Right lobe of liver (tissue), 4 donors: ENCODE data around the gene ASPSCR1.

Experiments
- POLR2A ChIP-seq: fragments of 450-650 bp; IDR thresholded peaks from one replicate; pipeline ENCODE4 v1.6.1; 2017; ENCODE audit warnings: antibody characterized with exemption, mild to moderate bottlenecking
- TF ChIP-seq, protein P1 (sequence below), 4 donors: fragments of 200-600 bp in 3 of 4; fragments of 450-650 bp in 1 of 4; IDR thresholded peaks; one replicate each; pipeline versions ENCODE4 v1.5.1 to v1.8.0; 2016 to 2022; ENCODE audit warnings: antibody characterized with exemption in 4 of 4, mild to moderate bottlenecking in 2 of 4
- donor health status: DM: no; HTN: no; CAD: no.
- donor health status: DM: no; HTN: no; CAD: no.
- donor health status: DM: no; HTN: yes; CAD: no.

DNA sequence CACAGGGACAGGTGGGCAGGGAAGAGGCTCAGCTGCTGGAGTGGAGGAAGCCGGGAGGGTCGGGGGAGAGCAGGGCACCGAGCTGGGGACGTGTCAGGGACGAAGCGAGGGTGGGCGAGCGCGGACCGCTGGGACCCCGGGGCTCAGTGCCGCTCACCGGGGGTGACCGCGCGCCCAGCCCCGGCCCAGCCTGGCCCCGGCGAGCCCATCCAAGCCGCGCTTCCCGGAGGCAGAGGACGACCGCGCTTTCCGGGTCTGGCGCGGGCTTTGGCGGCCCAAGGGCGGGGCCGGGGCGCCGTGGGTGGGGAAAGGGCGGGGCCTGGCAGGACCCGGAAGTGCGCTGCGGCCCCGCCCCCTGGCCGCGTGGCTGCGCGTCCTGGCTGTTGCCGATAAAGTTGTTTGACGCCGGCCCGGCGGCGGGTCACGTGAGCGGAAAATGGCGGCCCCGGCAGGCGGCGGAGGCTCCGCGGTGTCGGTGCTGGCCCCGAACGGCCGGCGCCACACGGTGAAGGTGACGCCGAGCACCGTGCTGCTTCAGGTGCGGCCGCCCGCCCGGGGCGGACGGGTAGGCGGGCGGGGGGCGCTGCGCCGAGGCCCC lies at the start of gene ASPSCR1:
- TF ChIP-seq, protein P1, sequence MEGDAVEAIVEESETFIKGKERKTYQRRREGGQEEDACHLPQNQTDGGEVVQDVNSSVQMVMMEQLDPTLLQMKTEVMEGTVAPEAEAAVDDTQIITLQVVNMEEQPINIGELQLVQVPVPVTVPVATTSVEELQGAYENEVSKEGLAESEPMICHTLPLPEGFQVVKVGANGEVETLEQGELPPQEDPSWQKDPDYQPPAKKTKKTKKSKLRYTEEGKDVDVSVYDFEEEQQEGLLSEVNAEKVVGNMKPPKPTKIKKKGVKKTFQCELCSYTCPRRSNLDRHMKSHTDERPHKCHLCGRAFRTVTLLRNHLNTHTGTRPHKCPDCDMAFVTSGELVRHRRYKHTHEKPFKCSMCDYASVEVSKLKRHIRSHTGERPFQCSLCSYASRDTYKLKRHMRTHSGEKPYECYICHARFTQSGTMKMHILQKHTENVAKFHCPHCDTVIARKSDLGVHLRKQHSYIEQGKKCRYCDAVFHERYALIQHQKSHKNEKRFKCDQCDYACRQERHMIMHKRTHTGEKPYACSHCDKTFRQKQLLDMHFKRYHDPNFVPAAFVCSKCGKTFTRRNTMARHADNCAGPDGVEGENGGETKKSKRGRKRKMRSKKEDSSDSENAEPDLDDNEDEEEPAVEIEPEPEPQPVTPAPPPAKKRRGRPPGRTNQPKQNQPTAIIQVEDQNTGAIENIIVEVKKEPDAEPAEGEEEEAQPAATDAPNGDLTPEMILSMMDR (IDR thresholded peaks at IDR 0.05): no peak
- peak; percentile 88 for TF ChIP-seq POLR2A
